ENCODE results near the gene CAPN15.
A peak's percentile ranks its signal among the peaks of the same experiment; 100 is the strongest.
"Not testable (repeated sequence)": the region's sequence is repeated elsewhere in the genome, so short reads cannot be mapped to it uniquely, and the experiment has no call there.

The CAPN15 gene

GRCh38 chr16:507527-507926 lies 20.0 kb upstream of the CAPN15 start:
- DNase-seq: not testable (repeated sequence)

DNA sequence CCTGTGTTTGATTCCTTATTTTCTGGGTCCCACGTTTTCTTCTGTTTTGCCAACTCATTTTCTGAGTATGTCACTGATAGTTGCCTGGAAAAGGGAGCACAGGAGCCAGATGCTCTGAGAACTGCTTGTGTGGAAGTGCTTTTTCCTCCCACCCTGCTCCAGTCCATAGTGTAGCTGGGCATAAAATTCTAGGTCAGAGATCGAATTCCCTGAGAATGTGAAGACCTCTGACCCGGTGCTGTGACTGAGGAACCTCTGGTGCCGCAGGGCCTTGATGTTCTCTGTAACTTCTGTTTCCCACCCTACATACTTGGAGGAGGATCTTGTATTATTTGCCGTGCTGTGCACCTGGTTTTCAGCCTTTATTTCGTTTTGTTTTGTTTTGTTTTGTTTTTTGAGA lies 19.5 kb upstream of the CAPN15 start:
- no peak for DNase-seq

- no peak for DNase-seq
Observed at GRCh38 chr16:508884-509736, 18.4 kb upstream of the CAPN15 start.

- DNase-seq: no peak
Observed at GRCh38 chr16:510066-510825, 17.3 kb upstream of the CAPN15 start.

DNA sequence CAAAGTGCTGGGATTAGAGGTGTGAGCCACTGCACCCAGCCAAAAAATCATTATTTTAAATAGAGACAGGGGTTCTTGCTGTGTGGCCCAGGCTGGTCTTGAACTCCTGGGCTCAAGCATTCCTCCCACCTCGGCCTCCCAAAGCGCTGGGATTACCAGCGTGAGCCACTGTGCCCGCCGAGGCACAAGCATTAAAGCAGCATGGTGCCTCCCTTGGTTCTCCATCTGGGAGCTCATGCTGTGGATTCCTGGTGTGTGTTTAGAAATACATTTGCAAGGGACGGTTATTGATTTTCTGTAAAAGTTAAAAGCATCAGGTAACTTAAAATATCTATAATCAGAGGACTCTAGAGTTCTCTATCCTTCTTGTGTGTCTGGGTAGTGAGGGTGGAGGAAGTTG lies 14.7 kb upstream of the CAPN15 start:
- DNase-seq: no peak

GRCh38 chr16:513950-514349 lies 13.6 kb upstream of the CAPN15 start:
- DNase-seq: no peak

DNA sequence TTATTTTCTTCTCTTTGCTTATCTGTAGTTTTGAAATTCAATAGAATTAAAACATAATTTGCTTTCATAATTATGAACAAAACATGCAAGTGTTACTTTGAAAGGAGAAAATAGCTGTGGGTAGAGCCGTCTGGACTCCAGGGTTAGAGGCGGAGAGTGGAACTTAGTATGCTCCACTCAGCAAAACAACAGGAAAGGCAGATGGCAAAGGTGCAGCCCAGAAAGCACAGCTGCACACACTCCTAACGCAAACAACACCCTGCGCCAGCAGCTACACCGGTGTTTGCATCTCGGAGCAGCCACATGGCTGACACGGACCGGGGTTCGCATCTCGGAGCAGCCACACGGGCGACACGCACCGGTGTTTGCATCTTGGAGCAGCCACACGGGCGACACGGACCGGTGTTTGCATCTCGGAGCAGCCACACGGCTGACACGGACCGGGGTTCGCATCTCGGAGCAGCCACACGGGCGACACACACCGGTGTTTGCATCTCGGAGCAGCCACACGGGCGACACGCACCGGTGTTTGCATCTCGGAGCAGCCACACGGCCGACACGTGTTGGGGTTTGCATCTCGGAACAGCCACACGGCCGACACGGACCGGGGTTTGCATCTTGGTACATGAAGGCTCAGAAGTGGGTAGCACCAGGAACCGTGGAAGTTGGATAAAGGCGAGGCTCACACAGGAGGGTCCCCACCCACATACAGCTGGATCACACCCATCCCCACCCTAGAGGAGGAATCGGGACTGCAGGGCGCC lies 12.2 kb upstream of the CAPN15 start:
- no peak for DNase-seq

GRCh38 chr16:515939-516226 lies 11.6 kb upstream of the CAPN15 start:
- no peak for DNase-seq

- DNase-seq: no peak
Observed at GRCh38 chr16:516301-516700, 11.2 kb upstream of the CAPN15 start.

DNA sequence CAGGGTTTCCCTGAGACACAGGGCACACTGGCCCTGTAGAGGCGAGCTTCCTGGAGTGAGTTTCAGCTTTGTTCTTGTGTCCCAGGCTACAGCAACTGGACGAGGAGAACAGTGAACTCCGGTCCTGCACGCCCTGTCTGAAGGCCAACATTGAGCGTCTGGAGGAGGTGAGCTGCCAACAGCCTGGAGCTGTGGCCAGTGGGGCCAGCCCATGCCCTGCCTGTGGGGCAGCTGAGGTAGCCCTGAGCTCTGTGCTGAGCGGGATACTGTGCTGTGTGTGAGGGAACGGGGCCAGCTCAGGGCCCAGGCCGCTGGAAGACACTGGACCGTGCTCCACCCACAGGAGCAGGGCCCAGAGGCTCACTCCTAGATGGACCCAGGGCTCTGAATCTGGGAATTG lies 8.7 kb upstream of the CAPN15 start:
- DNase-seq: no peak

GRCh38 chr16:519425-519824 lies 8.1 kb upstream of the CAPN15 start:
- DNase-seq: no peak

GRCh38 chr16:519841-520687 lies 7.4 kb upstream of the CAPN15 start:
- DNase-seq: no peak

- no peak for DNase-seq
Observed at GRCh38 chr16:520847-521246, 6.7 kb upstream of the CAPN15 start.

GRCh38 chr16:521381-522210 lies 5.9 kb upstream of the CAPN15 start:
- no peak for DNase-seq

- no peak for DNase-seq
Observed at GRCh38 chr16:522320-523096, 5.0 kb upstream of the CAPN15 start.

DNA sequence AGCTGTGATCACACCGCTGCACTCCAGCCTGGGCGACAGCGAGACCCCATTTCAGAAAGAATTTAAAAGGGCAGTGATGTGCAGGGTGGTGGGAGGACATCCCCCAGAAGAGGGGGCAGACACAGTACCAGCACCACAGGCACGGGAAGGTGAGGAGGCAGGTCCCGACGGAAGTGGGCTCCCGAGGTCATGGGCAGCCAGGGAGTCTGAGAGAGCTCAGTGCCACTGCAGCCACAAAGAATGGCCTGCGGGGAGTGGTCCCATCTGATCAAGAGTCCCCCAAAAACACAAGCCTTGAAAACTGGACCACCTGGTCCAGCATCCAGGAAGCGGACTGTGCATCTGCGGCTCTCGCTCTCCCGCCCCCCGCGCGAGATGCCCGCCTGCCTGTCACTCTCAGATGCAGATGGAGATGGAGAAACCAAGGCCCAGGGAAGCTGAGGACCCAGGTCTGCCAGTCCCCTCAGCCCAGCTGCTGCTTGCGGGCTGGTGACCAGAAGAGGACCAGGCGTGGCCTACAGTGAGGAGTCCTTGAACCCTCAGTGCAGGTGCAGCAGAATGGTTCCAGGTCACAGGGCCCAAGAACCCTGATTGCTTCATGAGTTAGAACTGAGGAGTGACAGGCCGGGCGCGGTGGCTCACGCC lies 4.3 kb upstream of the CAPN15 start:
- no peak for DNase-seq

DNA sequence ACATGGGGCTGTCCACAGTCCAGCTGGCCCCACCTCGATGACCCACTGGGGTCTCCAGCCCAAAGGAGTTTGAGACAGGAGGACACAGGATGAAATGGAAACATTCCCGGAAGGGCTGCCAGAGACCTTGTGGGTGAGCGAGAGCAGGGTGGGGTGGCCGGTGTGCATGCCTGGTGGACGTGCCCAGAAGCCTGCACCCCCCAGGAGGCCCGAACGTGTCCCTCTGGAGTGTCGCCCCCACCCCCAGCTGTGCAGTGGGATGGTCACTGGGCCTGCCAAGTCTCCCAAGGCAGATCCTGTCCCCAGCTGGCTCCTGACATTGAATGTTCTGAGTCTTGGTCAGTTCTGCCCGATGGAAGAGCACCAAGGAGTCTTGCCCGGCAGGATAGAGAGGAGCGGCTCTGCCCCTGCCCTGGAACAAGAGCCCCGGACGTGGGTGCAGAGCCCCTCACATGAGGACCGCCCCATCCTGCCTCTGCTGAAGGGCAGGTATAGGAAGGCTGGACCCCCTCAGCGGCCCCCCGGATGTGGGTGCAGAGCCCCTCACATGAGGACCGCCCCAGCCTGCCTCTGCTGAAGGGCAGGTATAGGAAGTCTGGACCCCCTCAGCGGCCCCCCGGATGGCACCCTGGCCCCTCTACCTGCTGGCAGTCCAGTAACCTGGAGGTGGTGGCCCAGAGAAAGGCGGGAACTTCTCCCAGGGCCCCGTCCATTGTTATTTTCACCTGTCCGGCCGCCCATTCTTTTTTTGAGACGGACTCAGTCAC lies 3.1 kb upstream of the CAPN15 start:
- no peak for DNase-seq

GRCh38 chr16:525123-525519 lies 2.4 kb upstream of the CAPN15 start:
- DNase-seq: no peak

GRCh38 chr16:525520-526180 lies 1.9 kb upstream of the CAPN15 start:
- DNase-seq: peak; percentile 81
